ENCODE data around the gene CFAP107.

DNA sequence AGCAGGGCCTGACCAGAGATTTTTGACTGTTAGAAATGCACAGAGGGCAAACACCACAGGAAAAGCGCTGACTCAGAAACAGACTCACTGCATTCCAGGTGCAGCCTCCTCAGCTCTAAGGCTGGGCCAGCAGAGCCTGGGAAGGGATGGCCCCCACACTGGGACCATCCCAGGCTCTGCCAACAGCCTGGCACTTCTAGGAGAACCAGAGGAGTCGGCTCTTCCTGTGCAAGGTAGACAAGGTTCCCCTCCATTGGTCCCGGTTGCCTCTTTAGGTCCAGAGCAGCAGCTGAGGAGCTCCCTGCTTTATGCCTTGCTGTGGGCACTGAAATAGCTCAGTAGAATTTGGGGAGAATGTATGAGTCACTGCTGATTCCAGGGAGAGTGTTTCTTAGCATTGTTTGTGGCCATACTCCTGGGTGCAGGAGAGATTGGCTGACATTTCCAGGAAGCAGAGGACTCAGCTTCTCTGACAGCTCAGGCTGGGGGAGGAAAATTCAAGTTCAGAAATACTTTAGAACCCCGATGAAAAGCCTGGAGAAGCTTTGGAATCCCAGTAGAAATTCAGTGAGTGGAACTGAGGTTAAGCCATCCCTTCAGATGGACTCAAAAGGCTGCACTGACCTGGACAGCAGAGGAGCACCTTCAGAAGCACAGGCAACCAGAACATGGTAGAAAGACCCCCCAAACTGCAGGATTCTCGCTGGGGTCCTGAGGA is 64.8 kb downstream of the CFAP107 start:
- TF ChIP-seq, protein P1, sequence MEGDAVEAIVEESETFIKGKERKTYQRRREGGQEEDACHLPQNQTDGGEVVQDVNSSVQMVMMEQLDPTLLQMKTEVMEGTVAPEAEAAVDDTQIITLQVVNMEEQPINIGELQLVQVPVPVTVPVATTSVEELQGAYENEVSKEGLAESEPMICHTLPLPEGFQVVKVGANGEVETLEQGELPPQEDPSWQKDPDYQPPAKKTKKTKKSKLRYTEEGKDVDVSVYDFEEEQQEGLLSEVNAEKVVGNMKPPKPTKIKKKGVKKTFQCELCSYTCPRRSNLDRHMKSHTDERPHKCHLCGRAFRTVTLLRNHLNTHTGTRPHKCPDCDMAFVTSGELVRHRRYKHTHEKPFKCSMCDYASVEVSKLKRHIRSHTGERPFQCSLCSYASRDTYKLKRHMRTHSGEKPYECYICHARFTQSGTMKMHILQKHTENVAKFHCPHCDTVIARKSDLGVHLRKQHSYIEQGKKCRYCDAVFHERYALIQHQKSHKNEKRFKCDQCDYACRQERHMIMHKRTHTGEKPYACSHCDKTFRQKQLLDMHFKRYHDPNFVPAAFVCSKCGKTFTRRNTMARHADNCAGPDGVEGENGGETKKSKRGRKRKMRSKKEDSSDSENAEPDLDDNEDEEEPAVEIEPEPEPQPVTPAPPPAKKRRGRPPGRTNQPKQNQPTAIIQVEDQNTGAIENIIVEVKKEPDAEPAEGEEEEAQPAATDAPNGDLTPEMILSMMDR (IDR thresholded peaks at IDR 0.05; ENCODE audit: insufficient read depth, low read depth, low read length): no peak
- TF ChIP-seq EZH2 (IDR thresholded peaks at IDR 0.05; ENCODE audit: insufficient read depth, low read length): no peak

Measured in astrocyte (in vitro differentiated cells and primary cell).